Nephron (organoid): ENCODE measurements around the gene DHRS7.

ENCODE experiments used
- H3K27ac Mint-ChIP-seq, 3 experiments: 2 replicates each; pipeline ENCODE4 v1.8.0; 2020; ENCODE audit warnings: mixed read lengths in 3 of 3, mild to moderate bottlenecking in 2 of 3, moderate library complexity in 1 of 3
- H3K27me3 Mint-ChIP-seq: 2 replicates; pipeline ENCODE4 v1.8.0; 2021; ENCODE audit warnings: low read depth, mild to moderate bottlenecking, moderate library complexity, mixed read lengths
- H3K36me3 Mint-ChIP-seq: 2 replicates; pipeline ENCODE4 v1.8.0; 2020; ENCODE audit warnings: low read depth, mixed read lengths
- H3K4me1 Mint-ChIP-seq: 2 replicates; pipeline ENCODE4 v1.8.0; 2020; ENCODE audit warnings: mixed read lengths
- H3K4me3 Mint-ChIP-seq, 3 experiments: 2 replicates each; pipeline ENCODE4 v1.8.0; 2020; ENCODE audit warnings: mild to moderate bottlenecking in 3 of 3, mixed read lengths in 3 of 3, moderate library complexity in 2 of 3
- H3K9me3 Mint-ChIP-seq: 2 replicates; pipeline ENCODE4 v1.8.0; 2020; ENCODE audit warnings: mixed read lengths
- TF ChIP-seq, protein P1 (sequence below), 3 experiments: fragments of 200-600 bp; sonication (generic); IDR thresholded peaks; one replicate each; pipeline ENCODE4 v1.5.0; 2021; ENCODE audit warnings: antibody characterized with exemption in 3 of 3; ENCODE audit not compliant: unreplicated experiment in 3 of 3

Gene DHRS7

DNA sequence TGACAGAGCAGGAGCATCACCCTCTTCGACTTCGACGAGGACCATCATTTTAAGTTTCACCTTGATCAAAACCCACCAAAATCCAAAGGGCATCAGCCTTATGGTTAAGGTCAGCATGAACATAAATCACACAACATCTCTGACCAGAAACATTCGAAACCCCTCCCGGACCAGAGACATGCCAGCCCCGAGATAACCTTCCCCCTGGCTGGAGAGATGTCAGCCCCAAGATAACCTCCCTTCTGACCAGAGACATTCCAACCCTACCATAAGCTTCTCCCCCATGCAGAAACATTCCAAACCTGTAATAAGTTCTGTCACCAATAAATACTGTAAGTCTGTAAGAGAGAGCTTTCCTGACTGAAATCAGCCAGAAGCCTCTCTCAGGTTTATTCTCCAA lies 67.2 kb downstream of the DHRS7 start:
- Mint-ChIP-seq H3K4me3 (no peak overlapping the region), H3K27me3 (no peaks in the 10 kb centered on the region), H3K4me1 (peaks cover 48% of the 10 kb centered on the region), H3K27ac (peak overlapping the region; percentile 4 to 57 (median 57)), H3K9me3 (peaks cover 5% of the 10 kb centered on the region), H3K36me3 (peaks cover 43% of the 10 kb centered on the region)
- TF ChIP-seq, protein P1, sequence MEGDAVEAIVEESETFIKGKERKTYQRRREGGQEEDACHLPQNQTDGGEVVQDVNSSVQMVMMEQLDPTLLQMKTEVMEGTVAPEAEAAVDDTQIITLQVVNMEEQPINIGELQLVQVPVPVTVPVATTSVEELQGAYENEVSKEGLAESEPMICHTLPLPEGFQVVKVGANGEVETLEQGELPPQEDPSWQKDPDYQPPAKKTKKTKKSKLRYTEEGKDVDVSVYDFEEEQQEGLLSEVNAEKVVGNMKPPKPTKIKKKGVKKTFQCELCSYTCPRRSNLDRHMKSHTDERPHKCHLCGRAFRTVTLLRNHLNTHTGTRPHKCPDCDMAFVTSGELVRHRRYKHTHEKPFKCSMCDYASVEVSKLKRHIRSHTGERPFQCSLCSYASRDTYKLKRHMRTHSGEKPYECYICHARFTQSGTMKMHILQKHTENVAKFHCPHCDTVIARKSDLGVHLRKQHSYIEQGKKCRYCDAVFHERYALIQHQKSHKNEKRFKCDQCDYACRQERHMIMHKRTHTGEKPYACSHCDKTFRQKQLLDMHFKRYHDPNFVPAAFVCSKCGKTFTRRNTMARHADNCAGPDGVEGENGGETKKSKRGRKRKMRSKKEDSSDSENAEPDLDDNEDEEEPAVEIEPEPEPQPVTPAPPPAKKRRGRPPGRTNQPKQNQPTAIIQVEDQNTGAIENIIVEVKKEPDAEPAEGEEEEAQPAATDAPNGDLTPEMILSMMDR (IDR thresholded peaks at IDR 0.05; ENCODE audit: unreplicated experiment in 3 of 3): no peak

DNA sequence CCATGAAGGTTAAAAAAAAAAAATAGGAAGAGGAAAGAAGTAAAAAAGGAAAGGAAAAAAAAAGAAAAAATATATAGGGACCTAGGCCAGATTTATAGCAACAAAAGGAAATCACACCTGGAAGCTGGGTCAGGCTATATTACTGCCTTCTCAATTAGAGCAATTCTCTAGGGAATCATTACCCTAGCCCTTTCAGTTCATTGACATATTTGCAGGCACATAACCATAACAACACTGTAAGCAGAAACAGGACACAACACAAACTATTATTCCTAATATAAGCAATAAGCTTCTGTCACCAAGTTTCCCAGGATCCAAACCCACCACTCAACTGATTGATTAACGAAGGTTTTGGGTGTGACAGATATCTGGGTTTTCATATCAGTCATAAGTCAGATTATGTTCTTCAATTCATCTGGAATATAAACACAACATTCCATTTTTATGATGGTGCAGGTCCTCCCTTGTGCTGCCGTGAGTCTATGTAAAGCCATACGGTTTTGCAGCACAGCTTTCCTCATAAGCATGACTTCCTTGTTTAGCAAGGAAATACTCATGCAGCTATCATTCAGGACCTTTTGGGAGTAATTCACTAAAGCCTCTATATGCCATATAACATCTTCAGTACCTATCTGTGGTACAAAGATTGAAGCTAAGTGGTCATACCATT lies 69.3 kb downstream of the DHRS7 start:
- TF ChIP-seq, protein P1 (IDR thresholded peaks at IDR 0.05; ENCODE audit: unreplicated experiment in 3 of 3): no peak
- no peaks in the 10 kb centered on the region for H3K27me3 Mint-ChIP-seq

DNA sequence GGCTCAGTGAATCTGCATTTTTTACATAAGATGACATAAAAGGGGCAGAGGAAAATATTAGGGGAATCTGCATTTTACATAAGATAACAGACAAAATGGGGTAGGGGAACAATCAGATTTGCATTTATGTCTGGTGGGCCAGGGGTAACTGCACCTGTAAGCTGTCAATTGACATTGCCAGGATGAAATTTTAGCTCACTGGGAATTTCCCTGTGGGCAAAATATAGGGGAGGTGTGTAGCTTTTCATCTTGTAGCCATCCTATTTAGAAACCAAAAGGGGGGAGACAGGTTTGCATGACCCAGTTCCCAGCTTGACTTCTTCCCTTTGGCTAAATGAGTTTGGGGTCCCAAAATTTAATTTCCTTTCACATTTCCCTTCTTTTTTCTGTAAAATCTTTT lies 70.0 kb downstream of the DHRS7 start:
- Mint-ChIP-seq H3K4me1 (peaks cover 51% of the 10 kb centered on the region), H3K36me3 (peaks cover 25% of the 10 kb centered on the region), H3K9me3 (peaks cover 5% of the 10 kb centered on the region), H3K27me3 (no peaks in the 10 kb centered on the region), H3K27ac (peak overlapping the region in 2 of 3 experiments; percentile 53 to 98), H3K4me3 (peak overlapping the region; percentile 28 to 60 (median 58))
- TF ChIP-seq, protein P1 (IDR thresholded peaks at IDR 0.05; ENCODE audit: unreplicated experiment in 3 of 3): no peak

More for the DNA sequence above, 69.3 kb downstream of the DHRS7 start:
- Mint-ChIP-seq H3K36me3 (peaks cover 31% of the 10 kb centered on the region), H3K27ac (peak overlapping the region in 2 of 3 experiments; percentile 3 to 39), H3K9me3 (peaks cover 5% of the 10 kb centered on the region), H3K4me1 (peaks cover 44% of the 10 kb centered on the region), H3K4me3 (peak overlapping the region; percentile 13 to 53 (median 28))

DNA sequence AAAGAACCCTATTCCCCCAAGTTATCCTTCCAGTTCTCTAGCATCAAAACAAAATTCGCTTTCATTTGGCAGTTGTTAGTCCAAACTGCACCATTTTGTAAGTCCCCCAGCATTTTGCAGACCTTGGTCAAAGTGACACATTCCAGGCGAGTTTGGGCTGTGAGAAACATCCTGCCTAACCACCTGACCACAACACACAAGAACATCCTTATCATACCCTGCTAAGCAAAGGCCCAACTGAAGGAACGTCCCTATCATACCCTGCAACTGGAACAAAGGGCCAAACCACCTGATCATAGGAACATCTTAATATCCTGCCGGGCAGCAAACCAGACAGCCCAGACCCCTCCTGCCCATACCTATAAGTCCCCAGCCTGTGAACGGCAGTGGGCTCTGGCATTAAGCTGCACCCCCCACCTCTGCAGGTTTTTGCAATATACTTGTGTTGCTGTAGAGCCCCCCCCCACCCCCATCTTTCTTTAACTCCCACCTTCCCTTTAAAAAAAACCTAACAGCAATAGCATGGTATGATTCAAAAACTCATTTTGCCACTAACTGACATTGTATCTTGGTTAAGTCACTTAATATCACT lies 70.8 kb downstream of the DHRS7 start:
- Mint-ChIP-seq H3K4me1 (peaks cover 51% of the 10 kb centered on the region), H3K27ac (peak overlapping the region; percentile 98), H3K4me3 (peak overlapping the region; percentile 94 to 97 (median 94)), H3K9me3 (peaks cover 5% of the 10 kb centered on the region), H3K27me3 (no peaks in the 10 kb centered on the region), H3K36me3 (peaks cover 21% of the 10 kb centered on the region)
- TF ChIP-seq, protein P1 (IDR thresholded peaks at IDR 0.05; ENCODE audit: unreplicated experiment in 3 of 3): no peak
